CD14-positive monocyte (primary cell): ENCODE data around the gene CPED1. TPM values are rescaled to one million over a fixed set of nuclear protein-coding genes. Genes with fewer than 3 reads are reported as not detected.

ENCODE experiments used
- DNase-seq, 3 donors: peaks; one replicate each; pipeline ENCODE4 v3.0.0-alpha.2; 2011 to 2022
- H2AFZ ChIP-seq: 2 replicates; pipeline ENCODE4 v1.6.0; 2012; ENCODE audit warnings: mild to moderate bottlenecking, low read depth, low read length, inconsistent platforms; ENCODE audit not compliant: insufficient read depth, poor library complexity, severe bottlenecking
- H3K27ac ChIP-seq, 2 donors: 1 replicate in 1 of 2; 2 replicates in 1 of 2; pipeline ENCODE4 v1.5.1; 2012 to 2013; ENCODE audit warnings: low read length in 2 of 2, control low read depth in 1 of 2, inconsistent platforms in 1 of 2, low read depth in 1 of 2, mild to moderate bottlenecking in 1 of 2
- H3K27me3 ChIP-seq, 2 donors: one replicate each; pipeline versions ENCODE4 v1.6.0 to v1.6.1; 2011 to 2013; ENCODE audit warnings: low read length in 2 of 2; ENCODE audit not compliant: control insufficient read depth in 2 of 2, insufficient read depth in 2 of 2
- H3K36me3 ChIP-seq, 2 donors: replicated peaks in 1 of 2; 1 replicate in 1 of 2; 2 replicates in 1 of 2; pipeline versions ENCODE4 v1.5.1 to v1.6.1; 2012 to 2013; ENCODE audit warnings: low read length in 2 of 2, control low read depth in 1 of 2, inconsistent platforms in 1 of 2, mild to moderate bottlenecking in 1 of 2; ENCODE audit not compliant: insufficient read depth in 2 of 2, control insufficient read depth in 1 of 2
- H3K4me1 ChIP-seq, 2 donors: 1 replicate in 1 of 2; 2 replicates in 1 of 2; pipeline versions ENCODE4 v1.5.1 to v1.6.1; 2012 to 2013; ENCODE audit warnings: low read length in 2 of 2, control low read depth in 1 of 2, inconsistent platforms in 1 of 2, mild to moderate bottlenecking in 1 of 2, moderate library complexity in 1 of 2; ENCODE audit not compliant: insufficient read depth in 2 of 2, control insufficient read depth in 1 of 2
- H3K4me2 ChIP-seq: replicated peaks from 2 replicates; pipeline ENCODE3; 2012; ENCODE audit warnings: low read length, moderate library complexity, mild to moderate bottlenecking; ENCODE audit not compliant: poor library complexity, severe bottlenecking; ENCODE audit errors: extremely low read depth
- H3K4me3 ChIP-seq, 3 experiments: fragments of 200-600 bp in 1 of 3; sonication (generic) in 1 of 3; replicated peaks in 1 of 3; 1 replicate in 2 of 3; 2 replicates in 1 of 3; pipeline ENCODE4 v1.5.1; 2011 to 2013; ENCODE audit warnings: low read length in 3 of 3, mild to moderate bottlenecking in 3 of 3, control low read depth in 2 of 3, low read depth in 2 of 3, inconsistent platforms in 1 of 3, moderate library complexity in 1 of 3
- H3K79me2 ChIP-seq: 2 replicates; pipeline ENCODE4 v1.6.0; 2012; ENCODE audit warnings: mild to moderate bottlenecking, control low read depth, inconsistent platforms, low read length, moderate library complexity; ENCODE audit not compliant: insufficient read depth
- H3K9ac ChIP-seq: 2 replicates; pipeline ENCODE4 v1.6.0; 2017; ENCODE audit warnings: low read length, mild to moderate bottlenecking; ENCODE audit not compliant: insufficient read depth, poor library complexity, severe bottlenecking
- H3K9me3 ChIP-seq, 2 donors: replicated peaks in 1 of 2; 1 replicate in 1 of 2; 2 replicates in 1 of 2; pipeline versions ENCODE4 v1.5.1 to v1.6.1; 2012 to 2013; ENCODE audit warnings: low read length in 2 of 2, control low read depth in 1 of 2; ENCODE audit not compliant: control insufficient read depth in 1 of 2, insufficient read depth in 1 of 2
- H4K20me1 ChIP-seq: 2 replicates; pipeline ENCODE4 v1.6.0; 2012; ENCODE audit warnings: mild to moderate bottlenecking, low read length, control low read depth, moderate library complexity; ENCODE audit not compliant: insufficient read depth
- H3K27ac Mint-ChIP-seq, 7 donors: one replicate each; pipeline ENCODE4 v1.8.0; 2020; ENCODE audit warnings: mild to moderate bottlenecking in 7 of 7, mixed read lengths in 7 of 7, moderate library complexity in 6 of 7, inconsistent platforms in 2 of 7
- H3K27me3 Mint-ChIP-seq, 3 donors: one replicate each; pipeline ENCODE4 v1.8.0; 2021 to 2022; ENCODE audit warnings: low read depth in 3 of 3, mild to moderate bottlenecking in 3 of 3, mixed read lengths in 3 of 3, moderate library complexity in 3 of 3, inconsistent platforms in 1 of 3
- H3K36me3 Mint-ChIP-seq, 2 donors: one replicate each; pipeline ENCODE4 v1.8.0; 2020; ENCODE audit warnings: mixed read lengths in 2 of 2, inconsistent platforms in 1 of 2, mild to moderate bottlenecking in 1 of 2
- H3K4me1 Mint-ChIP-seq: one replicate; pipeline ENCODE4 v1.8.0; 2020; ENCODE audit warnings: mild to moderate bottlenecking, mixed read lengths
- H3K4me3 Mint-ChIP-seq, 2 donors: one replicate each; pipeline ENCODE4 v1.8.0; 2020; ENCODE audit warnings: mild to moderate bottlenecking in 2 of 2, mixed read lengths in 2 of 2, moderate library complexity in 1 of 2
- H3K9me3 Mint-ChIP-seq, 7 donors: one replicate each; pipeline ENCODE4 v1.8.0; 2020 to 2022; ENCODE audit warnings: mixed read lengths in 7 of 7, mild to moderate bottlenecking in 6 of 7, moderate library complexity in 6 of 7, inconsistent platforms in 2 of 7
- CTCF ChIP-seq: fragments of 200-600 bp; IDR thresholded peaks from one replicate; pipeline ENCODE4 v1.8.0; 2022; ENCODE audit warnings: antibody characterized with exemption, mild to moderate bottlenecking
- WGBS: methylation state at CpG from one replicate; pipeline ENCODE4 v1.1.5; 2013; ENCODE audit warnings: missing lambda C conversion rate; ENCODE audit not compliant: insufficient coverage; 5-methylcytosine and 5-hydroxymethylcytosine counted together
- intact Hi-C, 2 donors: fragments of 100-400 bp; cut with micrococcal nuclease; formaldehyde crosslinking; loops; one replicate each; pipeline versions ENCODE4 v1.15.0 to v1.15.1; 2023
- polyA plus RNA-seq, 3 donors: library from polyadenylated mRNA; depleted of rRNA in 1 of 3; unstranded in 2 of 3; stranded (reverse) in 1 of 3; fragments of 300-500 nt in 2 of 3; fragments of >200 nt in 1 of 3; fragmentation: Illumina TruSeq in 2 of 3; gene quantifications; 1 replicate in 2 of 3; 2 replicates in 1 of 3; pipeline ENCODE4 v1.2.3, GENCODE V29; 2012 to 2021

The CPED1 gene
- polyA plus RNA-seq, 3 donors = 9.8 to 30.0 (median 20.4) TPM

- Histone ChIP-seq H3K9ac (no peak overlapping the region), H3K27me3 (no peaks in the 10 kb centered on the region), H3K4me3 (no peak overlapping the region), H3K36me3 (peaks cover 0 to 10% of the 10 kb centered on the region in 2 donors), H2AFZ (no peak overlapping the region), H4K20me1 (no peaks in the 10 kb centered on the region), H3K79me2 (no peaks in the 10 kb centered on the region), H3K4me2 (no peak overlapping the region), H3K9me3 (no peaks in the 10 kb centered on the region), H3K4me1 (no peaks in the 10 kb centered on the region), H3K27ac (no peak overlapping the region)
- WGBS = 88% methylated on average over 4 of the region's 4 CpGs
- intact Hi-C loops = no loop called here
- no peak for DNase-seq
- Mint-ChIP-seq H3K4me1 (peaks cover 2% of the 10 kb centered on the region), H3K9me3 (no peaks in the 10 kb centered on the region), H3K36me3 (peaks cover 3 to 4% of the 10 kb centered on the region in 2 donors), H3K27ac (no peak overlapping the region), H3K4me3 (no peak overlapping the region), H3K27me3 (peaks cover 0 to 5% (median under 1%) of the 10 kb centered on the region in 3 donors)
- no peak for TF ChIP-seq CTCF
These were observed 109.1 kb downstream of the CPED1 start for GRCh38 chr7:121097577-121097976.

- H3K27ac Mint-ChIP-seq = no peak overlapping the region
- Histone ChIP-seq H3K4me2 (no peak overlapping the region), H3K9ac (no peak overlapping the region), H3K9me3 (no peaks in the 10 kb centered on the region), H3K79me2 (no peaks in the 10 kb centered on the region), H3K27ac (no peak overlapping the region), H3K36me3 (peaks cover 0 to 10% of the 10 kb centered on the region in 2 donors), H3K4me1 (no peaks in the 10 kb centered on the region), H4K20me1 (no peaks in the 10 kb centered on the region), H3K27me3 (no peaks in the 10 kb centered on the region), H3K4me3 (no peak overlapping the region), H2AFZ (no peak overlapping the region)
- no peaks in the 10 kb centered on the region for H3K9me3 Mint-ChIP-seq
- TF ChIP-seq CTCF = no peak
- peaks cover 2% of the 10 kb centered on the region for H3K4me1 Mint-ChIP-seq
- WGBS = 100% methylated on average over 4 of the region's 8 CpGs
- H3K27me3 Mint-ChIP-seq = peaks cover 0 to 1% (median 0%) of the 10 kb centered on the region in 3 donors
- no peak for DNase-seq
- H3K4me3 Mint-ChIP-seq = no peak overlapping the region
- intact Hi-C loops = no loop called here
- H3K36me3 Mint-ChIP-seq = peaks cover 3 to 6% of the 10 kb centered on the region in 2 donors
These were observed 111.1 kb downstream of the CPED1 start for GRCh38 chr7:121099572-121099971.
